GM23248 (cell line): ENCODE results near the gene SLC38A6. TPM values are rescaled to one million over a fixed set of nuclear protein-coding genes. Genes with fewer than 3 reads are reported as not detected.

Experiments used
- DNase-seq: peaks from one replicate; pipeline ENCODE4 v3.0.0-alpha.2; 2015
- H2AFZ ChIP-seq: fragments of 200-600 bp; sonication (generic); 2 replicates; pipeline ENCODE4 v1.6.1; 2016; ENCODE audit warnings: antibody characterized with exemption
- H3F3A ChIP-seq: fragments of 200-600 bp; sonication (generic); 2 replicates; pipeline ENCODE4 v1.6.1; 2016; ENCODE audit warnings: mild to moderate bottlenecking, antibody characterized with exemption, mixed run types; ENCODE audit not compliant: insufficient read depth
- H3K27ac ChIP-seq: fragments of 200-600 bp; sonication (generic); 2 replicates; pipeline ENCODE4 v1.5.1; 2016; ENCODE audit warnings: mild to moderate bottlenecking
- H3K27me3 ChIP-seq: fragments of 200-600 bp; sonication (generic); replicated peaks from 2 replicates; pipeline ENCODE4 v1.6.1; 2016; ENCODE audit warnings: mild to moderate bottlenecking; ENCODE audit not compliant: insufficient read depth
- H3K36me3 ChIP-seq: fragments of 200-600 bp; sonication (generic); 2 replicates; pipeline ENCODE4 v1.6.1; 2016; ENCODE audit warnings: low read depth, mild to moderate bottlenecking
- H3K4me1 ChIP-seq: fragments of 200-600 bp; sonication (generic); 2 replicates; pipeline ENCODE4 v1.6.1; 2016; ENCODE audit warnings: mild to moderate bottlenecking; ENCODE audit not compliant: insufficient read depth
- H3K4me2 ChIP-seq: fragments of 200-600 bp; sonication (generic); one replicate; pipeline ENCODE4 v1.6.1; 2016; ENCODE audit warnings: mild to moderate bottlenecking; ENCODE audit not compliant: unreplicated experiment
- H3K4me3 ChIP-seq: fragments of 200-600 bp; sonication (generic); 2 replicates; pipeline ENCODE4 v1.5.1; 2016; ENCODE audit warnings: mild to moderate bottlenecking
- H3K79me2 ChIP-seq: fragments of 200-600 bp; sonication (generic); 2 replicates; pipeline ENCODE4 v1.6.1; 2016; ENCODE audit warnings: mild to moderate bottlenecking; ENCODE audit not compliant: insufficient read depth
- H3K9ac ChIP-seq: fragments of 200-600 bp; sonication (generic); 2 replicates; pipeline ENCODE4 v1.6.1; 2016; ENCODE audit warnings: mild to moderate bottlenecking
- H3K9me2 ChIP-seq: fragments of 200-600 bp; sonication (generic); 2 replicates; pipeline ENCODE4 v1.6.1; 2016; ENCODE audit warnings: mixed run types, mild to moderate bottlenecking, moderate library complexity; ENCODE audit not compliant: insufficient read depth
- H3K9me3 ChIP-seq: fragments of 200-600 bp; sonication (generic); one replicate; pipeline ENCODE4 v1.6.1; 2017; ENCODE audit warnings: low read depth
- H4K20me1 ChIP-seq: fragments of 200-600 bp; sonication (generic); 2 replicates; pipeline ENCODE4 v1.6.0; 2016; ENCODE audit not compliant: insufficient read depth
- EZH2 ChIP-seq: fragments of 200-600 bp; sonication (generic); IDR thresholded peaks from 2 replicates; pipeline ENCODE4 v1.6.1; 2018; ENCODE audit warnings: antibody characterized with exemption, mild to moderate bottlenecking; ENCODE audit not compliant: insufficient read depth, poor library complexity, severe bottlenecking
- EZH2phosphoT487 ChIP-seq: fragments of 200-600 bp; sonication (generic); IDR thresholded peaks from 2 replicates; pipeline ENCODE4 v1.6.1; 2018; ENCODE audit warnings: antibody characterized with exemption, moderate library complexity, mild to moderate bottlenecking, low read depth; ENCODE audit not compliant: insufficient read depth
- WGBS, 2 experiments: methylation state at CpG; one replicate each; pipeline ENCODE4 v1.1.6; 2015 to 2017; ENCODE audit warnings: low lambda C conversion rate in 2 of 2, low coverage in 1 of 2; ENCODE audit errors: missing lambda C conversion rate in 2 of 2; 5-methylcytosine and 5-hydroxymethylcytosine counted together
- in situ Hi-C: fragments of 300-500 bp; cut with MboI; formaldehyde crosslinking; loops from 2 replicates; pipeline ENCODE4 v1.15.0; 2020
- polyA plus RNA-seq: library from polyadenylated mRNA; unstranded; fragments of >200 nt; fragmentation: Nextera tagmentation; extraction: Ambion mirVana; gene quantifications from 2 replicates; pipeline ENCODE4 v1.2.1, GENCODE V29; 2016
- total RNA-seq: library from RNA; depleted of rRNA; stranded (reverse); fragments of >200 nt; shearing (Covaris generic); gene quantifications from 2 replicates; pipeline ENCODE4 v1.2.3, GENCODE V29; 2014; rRNA removed

SLC38A6 gene
- total RNA-seq (21.6 and 29.8 TPM in 2 replicates), polyA plus RNA-seq (20.7 and 21.5 TPM in 2 replicates)

GRCh38 chr14:60980811-60981632, at the start of gene SLC38A6, which contains the start of gene TRMT5:
Gene SLC38A6 (plus strand): TSS chr14:60981245. CDS start chr14:60981278, 33 bp downstream.
Gene TRMT5 (minus strand): TSS chr14:60981079. CDS start chr14:60980973, 106 bp downstream.
- Histone ChIP-seq H3K9ac (peak within 1 kb of the TSS; percentile 95), H4K20me1 (no peaks in the 10 kb centered on the region), H3K9me2 (no peaks in the 10 kb centered on the region), H3K27ac (peak within 1 kb of the TSS; percentile 95), H3F3A (peaks cover 16% of the 10 kb centered on the region), H3K4me1 (peaks cover 29% of the 10 kb centered on the region), H3K36me3 (peaks cover 6% of the 10 kb centered on the region; the same call in 1 of the 2 replicates), H2AFZ (peak within 1 kb of the TSS; percentile 87), H3K9me3 (no peaks in the 10 kb centered on the region), H3K4me2 (peak within 1 kb of the TSS; percentile 92), H3K27me3 (no peaks in the 10 kb centered on the region), H3K79me2 (peaks cover 56% of the 10 kb centered on the region), H3K4me3 (peak within 1 kb of the TSS; percentile 95)
- 0 to 1% methylated on average over 59 of the region's 59 CpGs for WGBS, 2 experiments
- TF ChIP-seq EZH2, result no peak
- no peak for TF ChIP-seq EZH2phosphoT487
- in situ Hi-C loops, result no loop called here
- peak; percentile 98 for DNase-seq

GRCh38 chr14:60933920-60934655, 47.0 kb upstream of the SLC38A6 start:
- Histone ChIP-seq H3K9me3 (no peaks in the 10 kb centered on the region), H3K36me3 (no peaks in the 10 kb centered on the region), H3K4me3 (no peak overlapping the region), H3F3A (no peaks in the 10 kb centered on the region), H2AFZ (no peak overlapping the region), H3K9me2 (no peaks in the 10 kb centered on the region), H3K27ac (no peak overlapping the region), H4K20me1 (no peaks in the 10 kb centered on the region), H3K4me2 (no peak overlapping the region), H3K9ac (no peak overlapping the region), H3K79me2 (peaks cover 8% of the 10 kb centered on the region), H3K27me3 (no peaks in the 10 kb centered on the region), H3K4me1 (no peaks in the 10 kb centered on the region)
- in situ Hi-C loops, result no loop called here
- 92 to 93% methylated on average over 8 of the region's 8 CpGs for WGBS, 2 experiments
- no peak for TF ChIP-seq EZH2phosphoT487
- no peak for TF ChIP-seq EZH2
- DNase-seq, result no peak

GRCh38 chr14:60935319-60935718, 45.7 kb upstream of the SLC38A6 start:
- Histone ChIP-seq H3F3A (no peaks in the 10 kb centered on the region), H3K4me1 (no peaks in the 10 kb centered on the region), H2AFZ (no peak overlapping the region), H3K27me3 (no peaks in the 10 kb centered on the region), H3K4me3 (no peak overlapping the region), H3K9me3 (no peaks in the 10 kb centered on the region), H3K27ac (no peak overlapping the region), H3K4me2 (no peak overlapping the region), H3K79me2 (peaks cover 13% of the 10 kb centered on the region), H4K20me1 (no peaks in the 10 kb centered on the region), H3K9ac (no peak overlapping the region), H3K36me3 (no peaks in the 10 kb centered on the region), H3K9me2 (no peaks in the 10 kb centered on the region)
- in situ Hi-C loops, result no loop called here
- TF ChIP-seq EZH2, result no peak
- TF ChIP-seq EZH2phosphoT487, result no peak
- no peak for DNase-seq

- in situ Hi-C loops, result no loop called here
- H2AFZ ChIP-seq, result no peak overlapping the region
- no peak for TF ChIP-seq EZH2
- TF ChIP-seq EZH2phosphoT487, result no peak
- peaks cover 17% of the 10 kb centered on the region; the same call in 1 of the 2 replicates for H3F3A ChIP-seq
- DNase-seq, result peak; percentile 3
- peaks cover 15% of the 10 kb centered on the region for H3K79me2 ChIP-seq
- no peak overlapping the region; the same call in 1 of the 2 replicates for H3K9ac ChIP-seq
- H3K36me3 ChIP-seq, result no peaks in the 10 kb centered on the region
- no peaks in the 10 kb centered on the region for H3K9me2 ChIP-seq
- H3K27ac ChIP-seq, result no peak overlapping the region
- no peak overlapping the region for H3K4me3 ChIP-seq
- no peaks in the 10 kb centered on the region for H3K9me3 ChIP-seq
- no peaks in the 10 kb centered on the region for H4K20me1 ChIP-seq
- 83 to 89% methylated on average over 1 of the region's 1 CpG for WGBS, 2 experiments
- peaks cover 23% of the 10 kb centered on the region for H3K4me1 ChIP-seq
- H3K27me3 ChIP-seq, result no peaks in the 10 kb centered on the region
- peak overlapping the region; percentile 42 for H3K4me2 ChIP-seq
Observed at GRCh38 chr14:60943637-60944032, 37.4 kb upstream of the SLC38A6 start.
